Ascending aorta (tissue), 2 donors: ENCODE data around the gene CD300A. TPM values are rescaled to one million over a fixed set of nuclear protein-coding genes. Genes with fewer than 3 reads are reported as not detected.

Experiments used
- DNase-seq, 2 donors: peaks; one replicate each; pipeline ENCODE4 v3.0.0-alpha.2; 2019; ENCODE audit warnings: low spot score in 2 of 2
- H3K27ac ChIP-seq, 2 donors: fragments of 200-600 bp; sonication (generic); one replicate each; pipeline ENCODE4 v1.5.1; 2016 to 2017; ENCODE audit warnings: mild to moderate bottlenecking in 1 of 2
- H3K27me3 ChIP-seq: fragments of 200-600 bp; sonication (generic); one replicate; pipeline ENCODE4 v1.5.1; 2017
- H3K36me3 ChIP-seq, 2 donors: fragments of 200-600 bp; sonication (generic); one replicate each; pipeline ENCODE4 v1.5.1; 2016
- H3K4me1 ChIP-seq, 2 donors: fragments of 200-600 bp; sonication (generic); one replicate each; pipeline ENCODE4 v1.5.1; 2016 to 2017; ENCODE audit warnings: mild to moderate bottlenecking in 1 of 2
- H3K4me3 ChIP-seq, 2 donors: fragments of 200-600 bp; sonication (generic); one replicate each; pipeline ENCODE4 v1.5.1; 2016 to 2017; ENCODE audit warnings: mild to moderate bottlenecking in 1 of 2
- H3K9me3 ChIP-seq, 2 donors: fragments of 200-600 bp; sonication (generic); one replicate each; pipeline ENCODE4 v1.5.1; 2016
- intact Hi-C: fragments of 100-400 bp; cut with DNase I; formaldehyde crosslinking; loops from one replicate; pipeline ENCODE4 v1.15.1; 2023
- total RNA-seq: library from RNA; depleted of rRNA; stranded (reverse); fragments of >200 nt; gene quantifications from one replicate; pipeline ENCODE4 v1.1.0, GENCODE V29; 2016
- TF ChIP-seq, protein P1 (sequence below), 3 experiments: fragments of 200-600 bp in 2 of 3; fragments of 450-650 bp in 1 of 3; sonication (generic) in 2 of 3; IDR thresholded peaks; one replicate each; pipeline ENCODE4 v1.5.1; 2016 to 2019; ENCODE audit warnings: antibody characterized with exemption in 3 of 3, mild to moderate bottlenecking in 1 of 3, moderate library complexity in 1 of 3

CD300A gene
- total RNA-seq, 1 donor from 2014 or later = 21.9 TPM

DNA sequence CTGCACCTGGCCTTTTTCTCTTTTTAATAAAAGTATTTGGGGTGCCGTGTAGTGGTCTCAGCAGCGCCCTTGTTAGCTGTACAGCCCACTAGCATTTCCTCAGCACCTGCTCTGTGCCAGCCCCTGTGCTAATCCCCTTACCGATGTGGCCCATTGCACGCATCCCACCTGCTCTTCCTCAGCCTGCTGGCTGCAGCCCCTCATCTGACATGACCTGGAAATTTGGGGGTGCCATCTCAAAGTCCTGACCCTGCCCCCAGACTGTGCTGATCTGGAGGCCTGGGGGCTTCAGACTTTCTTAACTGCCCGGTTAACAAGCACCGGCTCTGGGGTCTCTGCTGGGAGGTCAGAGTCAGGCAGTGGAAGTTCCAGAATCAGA lies 24.2 kb upstream of the CD300A start:
- H3K27ac ChIP-seq = peak overlapping the region; percentile 94 to 98
- H3K4me3 ChIP-seq = peak overlapping the region in 1 of 2 donors; percentile 49

GRCh38 chr17:74442670-74443515 lies 23.5 kb upstream of the CD300A start:
- peaks cover 21 to 22% of the 10 kb centered on the region in 2 donors for H3K36me3 ChIP-seq
- H3K9me3 ChIP-seq = no peaks in the 10 kb centered on the region
- intact Hi-C loops = loop anchor here (1.0 to 10.0 kb wide), 4 partner anchors 9 to 668 kb away; partner anchors contain the start of genes CDR2L and NAT9
- H3K4me3 ChIP-seq = peak overlapping the region; percentile 14 to 49
- TF ChIP-seq, protein P1, sequence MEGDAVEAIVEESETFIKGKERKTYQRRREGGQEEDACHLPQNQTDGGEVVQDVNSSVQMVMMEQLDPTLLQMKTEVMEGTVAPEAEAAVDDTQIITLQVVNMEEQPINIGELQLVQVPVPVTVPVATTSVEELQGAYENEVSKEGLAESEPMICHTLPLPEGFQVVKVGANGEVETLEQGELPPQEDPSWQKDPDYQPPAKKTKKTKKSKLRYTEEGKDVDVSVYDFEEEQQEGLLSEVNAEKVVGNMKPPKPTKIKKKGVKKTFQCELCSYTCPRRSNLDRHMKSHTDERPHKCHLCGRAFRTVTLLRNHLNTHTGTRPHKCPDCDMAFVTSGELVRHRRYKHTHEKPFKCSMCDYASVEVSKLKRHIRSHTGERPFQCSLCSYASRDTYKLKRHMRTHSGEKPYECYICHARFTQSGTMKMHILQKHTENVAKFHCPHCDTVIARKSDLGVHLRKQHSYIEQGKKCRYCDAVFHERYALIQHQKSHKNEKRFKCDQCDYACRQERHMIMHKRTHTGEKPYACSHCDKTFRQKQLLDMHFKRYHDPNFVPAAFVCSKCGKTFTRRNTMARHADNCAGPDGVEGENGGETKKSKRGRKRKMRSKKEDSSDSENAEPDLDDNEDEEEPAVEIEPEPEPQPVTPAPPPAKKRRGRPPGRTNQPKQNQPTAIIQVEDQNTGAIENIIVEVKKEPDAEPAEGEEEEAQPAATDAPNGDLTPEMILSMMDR (IDR thresholded peaks at IDR 0.05) = no peak
- peak; percentile 69 to 90 for DNase-seq
- peaks cover 23 to 58% of the 10 kb centered on the region in 2 donors for H3K4me1 ChIP-seq
- no peaks in the 10 kb centered on the region for H3K27me3 ChIP-seq
- H3K27ac ChIP-seq = peak overlapping the region; percentile 94 to 98

More for the DNA sequence above, 24.2 kb upstream of the CD300A start:
- peaks cover 0 to 3% of the 10 kb centered on the region in 2 donors for H3K9me3 ChIP-seq
- H3K27me3 ChIP-seq = no peaks in the 10 kb centered on the region
- DNase-seq = no peak
- peaks cover 21 to 22% of the 10 kb centered on the region in 2 donors for H3K36me3 ChIP-seq
- TF ChIP-seq, protein P1 (IDR thresholded peaks at IDR 0.05) = no peak
- peaks cover 18 to 52% of the 10 kb centered on the region in 2 donors for H3K4me1 ChIP-seq
- intact Hi-C loops = loop anchor here (10.0 kb wide), 3 partner anchors 333 to 667 kb away; partner anchors contain the start of genes CDR2L and NAT9

GRCh38 chr17:74443516-74444296 lies 22.7 kb upstream of the CD300A start:
- intact Hi-C loops = loop anchor here (1.0 to 10.0 kb wide), 4 partner anchors 9 to 669 kb away; partner anchors contain the start of genes CDR2L and NAT9
- peaks cover 30 to 66% of the 10 kb centered on the region in 2 donors for H3K4me1 ChIP-seq

DNA sequence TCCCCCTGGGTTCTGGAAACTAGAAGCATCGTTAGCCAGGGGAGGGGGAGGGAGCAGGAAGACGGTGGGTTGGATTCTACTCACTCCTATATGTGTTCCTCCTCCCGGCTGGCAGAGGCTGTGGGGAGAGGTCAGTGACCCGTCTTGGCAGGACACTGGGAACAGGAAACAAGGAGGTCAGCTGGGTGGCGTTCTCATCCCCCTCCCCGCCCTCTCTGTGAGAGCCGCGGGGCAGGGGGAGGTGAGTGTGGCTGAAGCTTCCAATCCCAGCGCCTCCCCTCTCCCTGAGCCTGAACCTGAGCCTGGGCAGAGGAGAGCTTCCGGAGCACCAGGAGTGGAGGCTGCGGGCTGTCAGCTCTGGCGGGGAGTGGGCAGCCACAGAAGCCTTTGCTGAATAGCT lies 22.0 kb upstream of the CD300A start:
- Histone ChIP-seq H3K9me3 (no peaks in the 10 kb centered on the region), H3K4me3 (peak overlapping the region in 1 of 2 donors; percentile 49), H3K4me1 (peaks cover 34 to 72% of the 10 kb centered on the region in 2 donors), H3K27me3 (no peaks in the 10 kb centered on the region), H3K27ac (peak overlapping the region; percentile 94 to 98), H3K36me3 (peaks cover 20 to 21% of the 10 kb centered on the region in 2 donors)
- intact Hi-C loops = loop anchor here (10.0 kb wide), 3 partner anchors 330 to 670 kb away; partner anchors contain the start of genes CDR2L and NAT9
- TF ChIP-seq, protein P1 (IDR thresholded peaks at IDR 0.05) = no peak
- no peak for DNase-seq

More at GRCh38 chr17:74443516-74444296, 22.7 kb upstream of the CD300A start:
- H3K36me3 ChIP-seq = peaks cover 21 to 22% of the 10 kb centered on the region in 2 donors
- no peaks in the 10 kb centered on the region for H3K27me3 ChIP-seq
- no peak for DNase-seq
- peak overlapping the region in 1 of 2 donors; percentile 49 for H3K4me3 ChIP-seq
- H3K9me3 ChIP-seq = no peaks in the 10 kb centered on the region
- H3K27ac ChIP-seq = peak overlapping the region; percentile 94 to 98
- TF ChIP-seq, protein P1 (IDR thresholded peaks at IDR 0.05) = no peak

- intact Hi-C loops = loop anchor here (5.0 to 10.0 kb wide), 4 partner anchors 330 to 670 kb away; partner anchors contain the start of genes CDR2L, FDXR and NAT9
- no peaks in the 10 kb centered on the region for H3K27me3 ChIP-seq
- no peak overlapping the region for H3K4me3 ChIP-seq
- TF ChIP-seq, protein P1 (IDR thresholded peaks at IDR 0.05) = no peak
- H3K27ac ChIP-seq = peak overlapping the region; percentile 94 to 98
- peaks cover 13 to 15% of the 10 kb centered on the region in 2 donors for H3K36me3 ChIP-seq
- H3K9me3 ChIP-seq = no peaks in the 10 kb centered on the region
- peaks cover 42 to 80% of the 10 kb centered on the region in 2 donors for H3K4me1 ChIP-seq
- no peak for DNase-seq
These were observed 21.3 kb upstream of the CD300A start for GRCh38 chr17:74445158-74445557.
